ENCODE measurements around the gene GNAI2. TPM values are rescaled to one million over a fixed set of nuclear protein-coding genes. Genes with fewer than 3 reads are reported as not detected.
A peak's percentile ranks its signal among the peaks of the same experiment; 100 is the strongest.

Gene GNAI2
- total RNA-seq, 2 experiments from 2014 or later, result 515 to 531 TPM

GRCh38 chr3:50246517-50246954, 10.5 kb downstream of the GNAI2 start:
- ATAC-seq (peak; percentile 81), DNase-seq (peak; percentile 93)
- H3K36me3 Mint-ChIP-seq (ENCODE audit: low read depth), result peaks cover 42% of the 10 kb centered on the region
- ChIA-PET CTCF (interaction anchor here (0.6 to 5.0 kb wide), 44 partner anchors 8 to 388 kb away, joined by 3 to 180 read pairs (median 5); partner anchors contain the start of genes GNAI2, GNAT1, HYAL2 and HYAL3), POLR2A (interaction anchor here (0.7 to 2.7 kb wide), 6 partner anchors 10 to 81 kb away, joined by 3 to 24 read pairs (median 5); partner anchors contain the start of genes GNAI2, HYAL3, NAA80 and TUSC2)
- no peaks in the 10 kb centered on the region for H3K9me3 Mint-ChIP-seq (ENCODE audit: insufficient read depth)
- peak overlapping the region; percentile 76 for H3K4me3 Mint-ChIP-seq
- H3K27ac Mint-ChIP-seq, result peak overlapping the region; percentile 91
- peaks cover 73% of the 10 kb centered on the region for H3K4me1 Mint-ChIP-seq (ENCODE audit: low read depth)
- no peaks in the 10 kb centered on the region for H3K27me3 Mint-ChIP-seq (ENCODE audit: low read depth)

GRCh38 chr3:50248387-50248786, 12.4 kb downstream of the GNAI2 start:
- ChIA-PET POLR2A (no interaction called here), CTCF (interaction anchor here (0.6 to 2.9 kb wide), 3 partner anchors 11 to 54 kb away, joined by 3 to 180 read pairs (median 3); no protein-coding TSS in a partner anchor)
- ATAC-seq, result no peak
- H3K27me3 Mint-ChIP-seq (ENCODE audit: low read depth), result no peaks in the 10 kb centered on the region
- peak overlapping the region; percentile 90 for H3K27ac Mint-ChIP-seq
- H3K36me3 Mint-ChIP-seq (ENCODE audit: low read depth), result peaks cover 40% of the 10 kb centered on the region
- H3K9me3 Mint-ChIP-seq (ENCODE audit: insufficient read depth), result no peaks in the 10 kb centered on the region
- peaks cover 55% of the 10 kb centered on the region for H3K4me1 Mint-ChIP-seq (ENCODE audit: low read depth)
- no peak for DNase-seq
- no peak overlapping the region for H3K4me3 Mint-ChIP-seq

- no peak for ATAC-seq
- H3K4me1 Mint-ChIP-seq (ENCODE audit: low read depth), result peaks cover 49% of the 10 kb centered on the region
- H3K27ac Mint-ChIP-seq, result no peak overlapping the region
- CTCF ChIA-PET, result interaction anchor here (1.2 to 1.9 kb wide), 3 partner anchors 10 to 23 kb away, joined by 4 to 10 read pairs (median 5); no protein-coding TSS in a partner anchor
- POLR2A ChIA-PET, result interaction anchor here (0.9 to 1.5 kb wide), 2 partner anchors 14 to 22 kb away, joined by 3 to 5 read pairs; partner anchors contain the start of gene GNAI2
- no peaks in the 10 kb centered on the region for H3K9me3 Mint-ChIP-seq (ENCODE audit: insufficient read depth)
- H3K27me3 Mint-ChIP-seq (ENCODE audit: low read depth), result no peaks in the 10 kb centered on the region
- H3K36me3 Mint-ChIP-seq (ENCODE audit: low read depth), result peaks cover 41% of the 10 kb centered on the region
- DNase-seq, result no peak
- no peak overlapping the region for H3K4me3 Mint-ChIP-seq
Measured at GRCh38 chr3:50249457-50249856, 13.5 kb downstream of the GNAI2 start.

DNA sequence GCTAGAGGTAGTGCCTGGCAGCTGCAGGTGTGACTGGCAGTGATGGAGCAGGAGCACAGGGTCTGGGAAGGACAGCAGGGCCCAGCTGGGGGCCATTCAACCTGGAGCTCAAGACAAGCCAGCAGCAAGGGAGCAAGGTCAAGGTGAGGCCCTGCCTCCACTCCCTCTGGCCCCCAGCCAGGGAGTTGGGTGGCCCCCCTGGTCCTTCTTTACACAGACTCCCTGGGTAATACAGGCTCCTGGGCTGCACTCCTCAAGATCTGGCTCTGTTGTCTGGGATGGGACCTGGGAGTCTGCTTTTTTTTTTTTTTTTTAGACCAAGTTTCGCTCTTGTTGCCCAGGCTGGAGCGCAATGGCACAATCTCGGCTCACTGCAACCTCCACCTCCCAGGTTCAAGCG, 14.5 kb downstream of the GNAI2 start:
- no peak for ATAC-seq
- Mint-ChIP-seq H3K36me3 (ENCODE audit: low read depth) (peaks cover 48% of the 10 kb centered on the region), H3K27me3 (ENCODE audit: low read depth) (no peaks in the 10 kb centered on the region), H3K4me1 (ENCODE audit: low read depth) (peaks cover 40% of the 10 kb centered on the region), H3K27ac (peak overlapping the region; percentile 37), H3K9me3 (ENCODE audit: insufficient read depth) (no peaks in the 10 kb centered on the region), H3K4me3 (no peak overlapping the region)
- ChIA-PET CTCF (interaction anchor here (0.8 to 1.9 kb wide), 5 partner anchors 9 to 55 kb away, joined by 3 to 10 read pairs (median 4); no protein-coding TSS in a partner anchor), POLR2A (interaction anchor here (0.9 to 1.5 kb wide), 2 partner anchors 11 to 15 kb away, joined by 4 to 5 read pairs; partner anchors contain the start of gene GNAI2)
- DNase-seq, result no peak

- ChIA-PET CTCF (interaction anchor here (1.0 to 1.2 kb wide), 2 partner anchors 8 to 9 kb away, joined by 3 to 4 read pairs; no protein-coding TSS in a partner anchor), POLR2A (no interaction called here)
- peak overlapping the region; percentile 18 for H3K27ac Mint-ChIP-seq
- peaks cover 48% of the 10 kb centered on the region for H3K36me3 Mint-ChIP-seq (ENCODE audit: low read depth)
- H3K27me3 Mint-ChIP-seq (ENCODE audit: low read depth), result no peaks in the 10 kb centered on the region
- H3K4me3 Mint-ChIP-seq, result no peak overlapping the region
- H3K4me1 Mint-ChIP-seq (ENCODE audit: low read depth), result peaks cover 33% of the 10 kb centered on the region
- H3K9me3 Mint-ChIP-seq (ENCODE audit: insufficient read depth), result no peaks in the 10 kb centered on the region
- DNase-seq, result no peak
- no peak for ATAC-seq
Measured at GRCh38 chr3:50251220-50251619, 15.2 kb downstream of the GNAI2 start.

GRCh38 chr3:50254577-50255250, 18.7 kb downstream of the GNAI2 start:
- H3K27me3 Mint-ChIP-seq (ENCODE audit: low read depth), result no peaks in the 10 kb centered on the region
- H3K4me3 Mint-ChIP-seq, result no peak overlapping the region
- CTCF ChIA-PET, result interaction anchor here (0.8 to 3.6 kb wide), 2 partner anchors 8 to 27 kb away, joined by 4 to 22 read pairs; no protein-coding TSS in a partner anchor
- POLR2A ChIA-PET, result no interaction called here
- H3K4me1 Mint-ChIP-seq (ENCODE audit: low read depth), result peaks cover 14% of the 10 kb centered on the region
- H3K27ac Mint-ChIP-seq, result no peak overlapping the region
- H3K36me3 Mint-ChIP-seq (ENCODE audit: low read depth), result peaks cover 64% of the 10 kb centered on the region
- DNase-seq (no peak), ATAC-seq (no peak)
- peaks cover 4% of the 10 kb centered on the region for H3K9me3 Mint-ChIP-seq (ENCODE audit: insufficient read depth)

GRCh38 chr3:50255251-50255615, 19.2 kb downstream of the GNAI2 start:
- ChIA-PET POLR2A (no interaction called here), CTCF (interaction anchor here (1.6 to 3.6 kb wide), 3 partner anchors 8 to 60 kb away, joined by 5 to 22 read pairs (median 21); no protein-coding TSS in a partner anchor)
- Mint-ChIP-seq H3K4me3 (no peak overlapping the region), H3K4me1 (ENCODE audit: low read depth) (peaks cover 15% of the 10 kb centered on the region), H3K9me3 (ENCODE audit: insufficient read depth) (peaks cover 4% of the 10 kb centered on the region), H3K27me3 (ENCODE audit: low read depth) (no peaks in the 10 kb centered on the region), H3K27ac (no peak overlapping the region), H3K36me3 (ENCODE audit: low read depth) (peaks cover 59% of the 10 kb centered on the region)
- ATAC-seq (no peak), DNase-seq (no peak)

GRCh38 chr3:50256978-50257890, 21.2 kb downstream of the GNAI2 start:
- Mint-ChIP-seq H3K4me3 (no peak overlapping the region), H3K4me1 (ENCODE audit: low read depth) (peaks cover 12% of the 10 kb centered on the region), H3K36me3 (ENCODE audit: low read depth) (peaks cover 50% of the 10 kb centered on the region), H3K27me3 (ENCODE audit: low read depth) (no peaks in the 10 kb centered on the region), H3K27ac (no peak overlapping the region), H3K9me3 (ENCODE audit: insufficient read depth) (peaks cover 4% of the 10 kb centered on the region)
- CTCF ChIA-PET, result interaction anchor here (0.7 to 4.2 kb wide), 5 partner anchors 10 to 62 kb away, joined by 3 to 45 read pairs (median 21); no protein-coding TSS in a partner anchor
- ATAC-seq (no peak), DNase-seq (peak; percentile 54)
- POLR2A ChIA-PET, result interaction anchor here (0.7 kb wide), 1 partner anchor 68 kb away, joined by 3 read pairs; no protein-coding TSS in a partner anchor

DNA sequence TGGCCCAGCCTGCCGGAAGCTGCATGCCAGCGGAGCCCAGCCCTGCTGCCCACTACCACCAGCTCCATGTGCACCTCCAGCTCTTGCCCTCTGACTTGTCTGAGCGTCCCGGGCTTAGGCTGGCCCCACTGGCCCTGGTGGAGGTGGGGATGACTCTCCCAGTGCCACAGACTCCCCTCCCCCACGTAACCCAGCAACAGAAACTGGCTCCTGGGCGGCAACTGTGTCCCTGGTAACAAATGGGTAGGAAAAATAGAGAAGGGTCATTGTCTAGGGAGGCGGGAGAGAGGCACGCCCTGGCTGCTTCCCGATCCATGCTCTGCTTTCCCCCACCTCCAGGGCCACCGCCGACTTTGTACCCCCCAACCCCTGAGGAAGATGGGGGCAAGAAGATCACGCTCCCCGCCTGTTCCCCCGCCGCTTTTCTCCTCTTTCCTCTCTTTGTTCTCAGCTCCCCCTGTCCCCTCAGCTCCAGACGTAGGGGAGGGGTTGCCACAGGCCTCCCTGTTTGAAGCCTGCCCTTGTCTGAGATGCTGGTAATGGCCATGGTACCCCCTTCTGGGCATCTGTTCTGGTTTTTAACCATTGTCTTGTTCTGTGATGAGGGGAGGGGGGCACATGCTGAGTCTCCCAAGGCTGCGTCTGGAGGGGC, 22.2 kb downstream of the GNAI2 start:
- peak overlapping the region; percentile 39 for H3K27ac Mint-ChIP-seq
- H3K4me3 Mint-ChIP-seq, result no peak overlapping the region
- CTCF ChIA-PET, result interaction anchor here (0.8 to 4.2 kb wide), 6 partner anchors 12 to 31 kb away, joined by 3 to 45 read pairs (median 4); partner anchors contain the start of gene GNAI2
- no peak for ATAC-seq
- peaks cover 50% of the 10 kb centered on the region for H3K36me3 Mint-ChIP-seq (ENCODE audit: low read depth)
- peaks cover 12% of the 10 kb centered on the region for H3K4me1 Mint-ChIP-seq (ENCODE audit: low read depth)
- no peaks in the 10 kb centered on the region for H3K27me3 Mint-ChIP-seq (ENCODE audit: low read depth)
- DNase-seq, result no peak
- POLR2A ChIA-PET, result no interaction called here
- H3K9me3 Mint-ChIP-seq (ENCODE audit: insufficient read depth), result peaks cover 4% of the 10 kb centered on the region

DNA sequence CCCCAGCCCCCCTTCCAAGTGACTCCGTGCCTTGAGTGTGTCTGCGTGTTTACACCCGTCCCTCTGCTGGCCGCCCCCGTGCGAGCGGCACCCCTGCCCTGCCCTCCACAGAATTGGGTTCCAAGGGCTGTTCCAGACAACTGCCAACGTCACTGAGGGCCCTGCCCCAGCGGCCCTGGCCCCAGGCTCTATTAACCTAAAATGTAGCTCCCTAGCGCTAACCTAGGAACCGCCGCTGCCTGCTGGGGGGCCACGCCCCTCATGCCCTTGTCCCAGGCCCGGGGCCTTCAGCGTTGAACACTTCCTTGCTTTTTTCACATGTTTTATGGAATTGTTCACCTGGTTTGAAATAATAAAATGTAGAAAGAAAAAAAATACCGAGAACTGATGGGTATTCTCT, 23.0 kb downstream of the GNAI2 start:
- ChIA-PET POLR2A (interaction anchor here (0.6 kb wide), 1 partner anchor 32 kb away, joined by 3 read pairs; no protein-coding TSS in a partner anchor), CTCF (interaction anchor here (1.0 to 4.2 kb wide), 12 partner anchors 8 to 40 kb away, joined by 3 to 45 read pairs (median 8); partner anchors contain the start of genes GNAI2, HYAL3, IFRD2 and NAA80)
- no peak overlapping the region for H3K4me3 Mint-ChIP-seq
- peaks cover 10% of the 10 kb centered on the region for H3K4me1 Mint-ChIP-seq (ENCODE audit: low read depth)
- H3K9me3 Mint-ChIP-seq (ENCODE audit: insufficient read depth), result peaks cover 4% of the 10 kb centered on the region
- no peak overlapping the region for H3K27ac Mint-ChIP-seq
- H3K36me3 Mint-ChIP-seq (ENCODE audit: low read depth), result peaks cover 44% of the 10 kb centered on the region
- no peak for DNase-seq
- no peaks in the 10 kb centered on the region for H3K27me3 Mint-ChIP-seq (ENCODE audit: low read depth)
- no peak for ATAC-seq
